DOHH2 (cell line): ENCODE measurements around the gene RHOG.
A peak's percentile ranks its signal among the peaks of the same experiment; 100 is the strongest.

Source experiments
- CTCF ChIP-seq: fragments of 200-600 bp; sonication (generic); IDR thresholded peaks from one replicate; pipeline ENCODE4 v1.5.1; 2014; ENCODE audit warnings: antibody characterized with exemption, mild to moderate bottlenecking, low read depth, low read length; ENCODE audit not compliant: poor library complexity, severe bottlenecking
- EZH2phosphoT487 ChIP-seq: fragments of 200-600 bp; sonication (generic); IDR thresholded peaks from 2 replicates; pipeline ENCODE4 v1.6.1; 2017; ENCODE audit warnings: borderline replicate concordance, mild to moderate bottlenecking, antibody characterized with exemption, low read length, moderate library complexity, mixed read lengths

- TF ChIP-seq CTCF, result peak; percentile 26
- no peak for TF ChIP-seq EZH2phosphoT487
Observed at GRCh38 chr11:3797329-3798090, 43.2 kb downstream of the RHOG start, which contains the start of gene NUP98.
